H1 (cell line): ENCODE measurements around the gene GRK7. TPM values are rescaled to one million over a fixed set of nuclear protein-coding genes. Genes with fewer than 3 reads are reported as not detected.

Experiments
- CTCF ChIA-PET: fragments of 300-600 bp; sonication (Branson Sonifier 250); formaldehyde crosslinking; loops from one replicate; lab custom pipeline; 2021; ENCODE audit not compliant: partially characterized antibody; lab: Charles Lee
- POLR2A ChIA-PET: fragments of 300-600 bp; sonication (Branson Sonifier 250); formaldehyde crosslinking; loops from one replicate; lab custom pipeline; 2021; ENCODE audit warnings: inconsistent platforms; ENCODE audit not compliant: partially characterized antibody; lab: Charles Lee
- DNase-seq, 2 experiments: peaks; one replicate each; pipeline versions ENCODE4 v3.0.0 to v3.0.0-alpha.2; 2010 to 2022; ENCODE audit warnings: low spot score in 2 of 2, low read depth in 1 of 2, mixed read lengths in 1 of 2
- FAIRE-seq: peaks from 2 replicates; lab custom pipeline; 2011; peaks lifted over from hg19 to GRCh38; lab: Jason Lieb, UNC
- H2AFZ ChIP-seq: 2 replicates; pipeline ENCODE4 v1.8.1; 2012; ENCODE audit warnings: low read length, inconsistent platforms
- H2AK5ac ChIP-seq: 2 replicates; pipeline ENCODE4 v1.6.1; 2013; ENCODE audit warnings: low read depth, low read length
- H2BK120ac ChIP-seq: replicated peaks from 2 replicates; pipeline ENCODE3; 2013; ENCODE audit warnings: low read depth, low read length, inconsistent platforms
- H2BK12ac ChIP-seq: 2 replicates; pipeline ENCODE4 v1.6.1; 2013; ENCODE audit warnings: low read depth, low read length
- H2BK15ac ChIP-seq: 2 replicates; pipeline ENCODE4 v1.6.1; 2013; ENCODE audit warnings: low read length
- H2BK20ac ChIP-seq: 2 replicates; pipeline ENCODE4 v1.6.1; 2013; ENCODE audit warnings: low read length
- H2BK5ac ChIP-seq: 2 replicates; pipeline ENCODE4 v1.6.1; 2013; ENCODE audit warnings: low read depth, low read length
- H3K14ac ChIP-seq: 2 replicates; pipeline ENCODE4 v1.6.1; 2013; ENCODE audit warnings: inconsistent platforms; ENCODE audit not compliant: insufficient read length
- H3K18ac ChIP-seq: 2 replicates; pipeline ENCODE4 v1.6.1; 2013; ENCODE audit warnings: low read length; ENCODE audit errors: extremely low read depth
- H3K23ac ChIP-seq: 2 replicates; pipeline ENCODE4 v1.6.1; 2013; ENCODE audit warnings: inconsistent platforms; ENCODE audit not compliant: insufficient read length
- H3K23me2 ChIP-seq: 2 replicates; pipeline ENCODE4 v1.6.1; 2013; ENCODE audit warnings: low read depth, low read length
- H3K27ac ChIP-seq: 2 replicates; pipeline ENCODE4 v1.6.1; 2011; ENCODE audit warnings: low read depth, low read length, inconsistent platforms
- H3K27me3 ChIP-seq, 4 experiments: replicated peaks in 1 of 4; 1 replicate in 1 of 4; 2 replicates in 3 of 4; pipeline versions ENCODE4 v1.6.1 to v1.8.1; 2011 to 2013; ENCODE audit warnings: low read length in 3 of 4, mild to moderate bottlenecking in 3 of 4, inconsistent platforms in 2 of 4, mixed read lengths in 2 of 4, moderate library complexity in 1 of 4; ENCODE audit not compliant: control insufficient read depth in 3 of 4, insufficient read depth in 3 of 4; ENCODE audit errors: extremely low read depth in 1 of 4
- H3K36me3 ChIP-seq, 4 experiments: 2 replicates each; pipeline versions ENCODE4 v1.6.1 to v1.8.1; 2011 to 2013; ENCODE audit warnings: mild to moderate bottlenecking in 4 of 4, low read length in 3 of 4, moderate library complexity in 2 of 4, control low read depth in 1 of 4, inconsistent platforms in 1 of 4; ENCODE audit not compliant: insufficient read depth in 4 of 4, control insufficient read depth in 2 of 4
- H3K4ac ChIP-seq: replicated peaks from 2 replicates; pipeline ENCODE3; 2013; ENCODE audit warnings: low read length, low read depth, mixed read lengths, inconsistent platforms; ENCODE audit not compliant: insufficient read length
- H3K4me1 ChIP-seq, 4 experiments: replicated peaks in 1 of 4; 1 replicate in 1 of 4; 2 replicates in 3 of 4; pipeline versions ENCODE4 v1.6.1 to v1.8.1; 2011 to 2013; ENCODE audit warnings: low read length in 3 of 4, inconsistent platforms in 2 of 4, mixed read lengths in 1 of 4; ENCODE audit not compliant: insufficient read depth in 4 of 4, control insufficient read depth in 3 of 4
- H3K4me2 ChIP-seq, 2 experiments: 2 replicates each; pipeline versions ENCODE4 v1.6.1 to v1.8.1; 2011 to 2013; ENCODE audit warnings: low read depth in 2 of 2, low read length in 2 of 2, control low read depth in 1 of 2, inconsistent platforms in 1 of 2, mild to moderate bottlenecking in 1 of 2; ENCODE audit not compliant: insufficient read depth in 1 of 2
- H3K4me3 ChIP-seq, 4 experiments: fragments of 200-600, 300-600 bp in 1 of 4; sonication (generic), shearing (Covaris generic), sonication (Bioruptor Twin) in 1 of 4; 2 replicates each; pipeline versions ENCODE4 v1.5.1 to v1.8.1; 2011 to 2016; ENCODE audit warnings: low read length in 4 of 4, low read depth in 3 of 4, control low read depth in 2 of 4, inconsistent platforms in 2 of 4, mild to moderate bottlenecking in 2 of 4, mixed read lengths in 1 of 4, moderate library complexity in 1 of 4; ENCODE audit not compliant: insufficient read depth in 2 of 4; ENCODE audit errors: extremely low read depth in 1 of 4
- H3K56ac ChIP-seq: replicated peaks from 2 replicates; pipeline ENCODE3; 2013; ENCODE audit warnings: low read depth, mild to moderate bottlenecking, mixed read lengths, low read length, inconsistent platforms; ENCODE audit not compliant: insufficient read length
- H3K79me1 ChIP-seq: 2 replicates; pipeline ENCODE4 v1.6.1; 2013; ENCODE audit warnings: low read depth, low read length, control low read depth
- H3K79me2 ChIP-seq, 2 experiments: 2 replicates each; pipeline versions ENCODE4 v1.6.1 to v1.8.1; 2012 to 2013; ENCODE audit warnings: low read length in 2 of 2, mild to moderate bottlenecking in 2 of 2, inconsistent platforms in 1 of 2; ENCODE audit not compliant: insufficient read depth in 2 of 2, control insufficient read depth in 1 of 2
- H3K9ac ChIP-seq, 4 experiments: replicated peaks in 1 of 4; 1 replicate in 1 of 4; 2 replicates in 3 of 4; pipeline versions ENCODE4 v1.6.1 to v1.8.1; 2011 to 2013; ENCODE audit warnings: low read depth in 3 of 4, low read length in 3 of 4, control low read depth in 2 of 4, mild to moderate bottlenecking in 2 of 4, moderate library complexity in 2 of 4, inconsistent platforms in 1 of 4; ENCODE audit errors: extremely low read depth in 1 of 4
- H3K9me3 ChIP-seq, 2 experiments: 2 replicates each; pipeline versions ENCODE4 v1.6.1 to v1.8.1; 2012 to 2013; ENCODE audit warnings: mild to moderate bottlenecking in 2 of 2, moderate library complexity in 2 of 2, control low read depth in 1 of 2, inconsistent platforms in 1 of 2, low read depth in 1 of 2, low read length in 1 of 2, mixed read lengths in 1 of 2; ENCODE audit not compliant: insufficient read depth in 2 of 2
- H4K20me1 ChIP-seq, 2 experiments: replicated peaks in 1 of 2; 2 replicates each; pipeline versions ENCODE3 to v1.8.1; 2011 to 2013; ENCODE audit warnings: inconsistent platforms in 2 of 2, low read length in 2 of 2, mild to moderate bottlenecking in 1 of 2; ENCODE audit not compliant: insufficient read depth in 2 of 2, control insufficient read depth in 1 of 2
- H4K5ac ChIP-seq: 2 replicates; pipeline ENCODE4 v1.6.1; 2013; ENCODE audit warnings: low read length, low read depth, mixed read lengths, inconsistent platforms; ENCODE audit not compliant: insufficient read length
- H4K8ac ChIP-seq: 2 replicates; pipeline ENCODE4 v1.8.0; 2013; ENCODE audit warnings: mild to moderate bottlenecking, moderate library complexity, low read length, inconsistent platforms; ENCODE audit not compliant: insufficient read depth; ENCODE audit errors: extremely low read depth
- H4K91ac ChIP-seq: replicated peaks from 2 replicates; pipeline ENCODE3; 2013; ENCODE audit warnings: low read length, mixed read lengths, inconsistent platforms; ENCODE audit not compliant: insufficient read length
- CEBPB ChIP-seq: IDR thresholded peaks from 2 replicates; pipeline ENCODE4 v1.6.1; 2012; ENCODE audit warnings: low read depth, low read length
- SIN3A ChIP-seq, 2 experiments: IDR thresholded peaks in 1 of 2; conservative IDR thresholded peaks in 1 of 2; 2 replicates each; pipeline ENCODE4 v1.6.1; 2011 to 2012; ENCODE audit warnings: low read length in 2 of 2, improper control_type of control experiment in 1 of 2, low read depth in 1 of 2, mild to moderate bottlenecking in 1 of 2
- WGBS, 2 experiments: shearing (Covaris generic) in 1 of 2; methylation state at CpG; one replicate each; pipeline versions ENCODE4 v1.1.6 to v1.1.7; 2013 to 2015; ENCODE audit warnings: low lambda C conversion rate in 2 of 2, mixed read lengths in 2 of 2, inconsistent platforms in 1 of 2, low coverage in 1 of 2, missing lambda C conversion rate in 1 of 2; ENCODE audit not compliant: insufficient replicate concordance in 2 of 2, insufficient coverage in 1 of 2, insufficient read length in 1 of 2; ENCODE audit errors: extremely low coverage in 1 of 2, missing lambda C conversion rate in 1 of 2; 5-methylcytosine and 5-hydroxymethylcytosine counted together
- polyA plus RNA-seq, 7 experiments: library from polyadenylated mRNA; depleted of rRNA in 3 of 7; stranded (reverse) in 5 of 7; unstranded in 2 of 7; fragments of >200 nt in 5 of 7; fragments of 200-250 nt in 2 of 7; gene quantifications; 1 replicate in 5 of 7; 2 replicates in 1 of 7; 4 replicates in 1 of 7; pipeline versions ENCODE4 v1.2.1 to v1.2.3, GENCODE V29; 2011 to 2013; ENCODE audit warnings: missing spikeins in 2 of 7, mixed read lengths in 2 of 7
- total RNA-seq: library from RNA; stranded (reverse); fragmentation: NEBNext Ultra II Directional; extraction: Animal tissue kit (Norgen Biotek cat#: 25700); gene quantifications from 2 replicates; pipeline ENCODE4 v1.2.1, GENCODE V29; 2021

GRK7 gene
- total and polyA plus RNA-seq, 2 of the 8 experiments (the other 6 are each of a cell fraction or from before 2014, with no cell fraction given): not detected

GRCh38 chr3:141738891-141739363, 24.3 kb upstream of the GRK7 start:
- H4K8ac ChIP-seq: no peak overlapping the region
- no peaks in the 10 kb centered on the region for H3K9me3 ChIP-seq
- peak overlapping the region; percentile 20 for H4K91ac ChIP-seq
- peak overlapping the region; percentile 79 to 97 (median 92) for H3K4me3 ChIP-seq
- TF ChIP-seq CEBPB (no peak), SIN3A (conservative IDR thresholded peaks at IDR 0.05 in 1 of 2, IDR thresholded peaks at IDR 0.05 in 1 of 2; ENCODE audit: low read depth in 1 of 2, low read length in 2 of 2) (0 out of 4 replicates have a peak, but pooled peaks of 1 of the 2 experiments have one; percentile 6)
- TF ChIP-seq, all 59 proteins: peak for 1
- Histone ChIP-seq H2BK15ac (no peak overlapping the region), H3K79me2 (peaks cover 3 to 52% of the 10 kb centered on the region in 2 experiments), H3K14ac (no peak overlapping the region), H3K27ac (peak overlapping the region; percentile 93), H3K56ac (no peak overlapping the region), H3K23ac (no peak overlapping the region), H2BK5ac (peak overlapping the region; percentile 98), H2AFZ (no peak overlapping the region), H3K4ac (no peak overlapping the region), H3K23me2 (peaks cover 2% of the 10 kb centered on the region; the same call in 1 of the 2 replicates), H4K5ac (no peak overlapping the region), H3K9ac (peak overlapping the region; percentile 94 to 98 (median 96)), H4K20me1 (peaks cover 2 to 5% of the 10 kb centered on the region in 2 experiments), H2BK120ac (no peak overlapping the region), H3K79me1 (no peaks in the 10 kb centered on the region), H3K36me3 (peaks cover 0 to 12% (median 1%) of the 10 kb centered on the region in 4 experiments; a peak in 2 of 8 replicates), H3K18ac (0 out of 2 replicates have a peak overlapping the region, but pooled peaks have one; percentile 12), H3K4me1 (peaks cover 0 to 5% (median 0%) of the 10 kb centered on the region in 4 experiments; a peak in 2 of 7 replicates), H2AK5ac (peak overlapping the region; percentile 48; the same call in 1 of the 2 replicates), H2BK12ac (peak overlapping the region; percentile 42; the same call in 1 of the 2 replicates), H3K4me2 (peak overlapping the region; percentile 74 to 76), H2BK20ac (no peak overlapping the region), H3K27me3 (peaks cover 0 to 2% (median 0%) of the 10 kb centered on the region in 4 experiments; a peak in 1 of 7 replicates)
- ChIA-PET POLR2A (interaction anchor here (0.9 to 2.1 kb wide), 7 partner anchors 11 to 142 kb away, joined by 3 to 7 read pairs (median 4); no protein-coding TSS in a partner anchor), CTCF (interaction anchor here (0.7 to 2.8 kb wide), 26 partner anchors 11 to 202 kb away, joined by 3 to 14 read pairs (median 4); partner anchors contain the start of genes ATP1B3 and GRK7)
- FAIRE-seq (no peak), DNase-seq (no peak)
- WGBS, 2 experiments: 3% methylated on average over 11 of the region's 11 CpGs; no CpG with 5 or more reads in 1 of the 2 experiments
